22Rv1 (cell line): ENCODE data around the gene TMEM259.

Experiments used
- CTCF ChIP-seq: fragments of 450-650 bp; IDR thresholded peaks from 2 replicates; pipeline ENCODE4 v1.5.1; 2017; ENCODE audit warnings: mild to moderate bottlenecking
- ZFX ChIP-seq: fragments of 450-650 bp; IDR thresholded peaks from 2 replicates; pipeline ENCODE4 v1.6.1; 2017; ENCODE audit warnings: antibody characterized with exemption, borderline replicate concordance

DNA sequence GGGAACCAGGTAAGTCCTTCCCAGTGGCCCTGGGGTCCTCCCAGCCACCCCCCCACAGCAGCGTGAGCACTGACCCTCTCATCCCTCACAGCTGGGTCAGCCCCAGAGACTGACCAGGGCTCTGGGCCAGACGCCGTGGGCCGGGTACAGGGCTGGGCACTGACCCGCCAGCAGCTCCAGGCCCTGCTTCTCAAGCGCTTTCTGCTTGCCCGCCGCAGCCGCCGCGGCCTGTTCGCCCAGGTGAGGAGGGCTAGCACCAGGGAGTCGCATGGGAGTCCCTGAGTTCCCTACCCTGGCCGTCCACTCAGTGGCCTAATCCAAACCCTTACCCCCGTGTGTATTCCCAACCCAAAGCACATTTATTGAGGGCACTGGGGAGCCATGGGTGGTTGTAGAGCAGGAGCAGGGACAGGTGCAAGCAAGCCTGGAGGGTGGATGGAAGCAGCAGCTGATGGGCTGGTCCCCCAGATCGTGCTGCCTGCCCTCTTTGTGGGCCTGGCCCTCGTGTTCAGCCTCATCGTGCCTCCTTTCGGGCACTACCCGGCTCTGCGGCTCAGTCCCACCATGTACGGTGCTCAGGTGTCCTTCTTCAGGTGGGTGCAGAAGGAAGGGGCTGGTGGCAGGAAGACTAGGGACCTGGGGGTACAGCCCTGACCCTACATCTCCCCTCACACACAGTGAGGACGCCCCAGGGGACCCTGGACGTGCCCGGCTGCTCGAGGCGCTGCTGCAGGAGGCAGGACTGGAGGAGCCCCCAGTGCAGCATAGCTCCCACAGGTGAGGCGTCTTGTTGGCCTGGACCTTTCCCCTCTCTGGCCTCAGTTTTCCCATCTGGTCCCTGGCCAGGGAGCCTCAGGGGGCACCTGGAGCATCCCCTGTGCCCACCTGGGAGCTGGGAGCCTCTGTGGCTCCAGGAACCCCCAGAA, 33.4 kb upstream of the TMEM259 start:
- TF ChIP-seq CTCF, result no peak
- TF ChIP-seq ZFX, result no peak
